Measurements from ENCODE around the gene CDH2. TPM values are rescaled to one million over a fixed set of nuclear protein-coding genes. Genes with fewer than 3 reads are reported as not detected.

Gene CDH2
- total RNA-seq, 2 experiments from 2014 or later: 0.14 TPM; not detected in 1

DNA sequence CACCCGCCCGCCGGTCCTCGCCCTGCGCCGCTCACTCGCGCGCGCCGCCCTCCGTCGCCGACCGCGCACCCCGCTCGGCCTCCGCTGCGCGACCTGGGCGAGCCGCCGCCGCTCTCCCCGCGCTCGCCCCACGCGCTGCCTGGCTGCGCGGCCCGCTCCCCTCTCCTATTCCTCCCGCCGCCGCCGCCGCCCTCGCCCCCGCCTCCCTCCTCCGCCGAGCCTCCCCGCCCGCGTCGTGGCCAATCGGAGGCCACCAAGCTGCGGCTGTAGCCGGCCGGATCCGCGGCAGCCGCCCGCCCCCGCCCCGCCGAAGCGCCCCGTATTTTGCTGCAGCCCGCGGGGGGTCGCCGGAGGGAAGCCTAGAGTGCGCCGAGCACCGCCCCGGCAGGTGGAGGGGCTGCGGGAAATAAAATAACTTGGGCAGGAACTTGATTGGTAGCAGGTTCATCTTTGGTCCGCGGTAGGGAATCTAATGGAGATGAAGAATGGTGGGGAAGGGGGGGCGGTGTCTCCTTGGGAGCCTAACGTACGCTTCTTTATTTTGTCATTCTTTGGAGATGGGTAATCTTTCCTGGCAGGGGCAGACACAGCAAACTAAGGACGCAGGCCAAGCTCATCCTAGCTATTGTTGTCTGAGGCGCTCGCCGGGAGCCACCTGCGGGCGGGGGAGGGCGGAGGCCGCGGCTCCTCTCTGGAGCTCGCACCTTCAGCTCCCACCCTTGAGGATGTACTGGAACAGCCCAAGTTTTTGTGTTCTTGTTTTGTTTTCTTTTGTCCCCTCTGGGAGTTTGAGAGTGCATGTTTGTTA is 1.1 kb upstream of the CDH2 start:
- H3K27me3 Mint-ChIP-seq: peaks cover 40% of the 10 kb centered on the region
- H3K36me3 Mint-ChIP-seq: peaks cover 10% of the 10 kb centered on the region
- H3K4me3 Mint-ChIP-seq: no peak overlapping the region
- no peak for ATAC-seq
- CTCF ChIA-PET: no interaction called here
- peaks cover 5% of the 10 kb centered on the region for H3K4me1 Mint-ChIP-seq
- peak overlapping the region; percentile 48 for H3K27ac Mint-ChIP-seq
- peaks cover 3% of the 10 kb centered on the region for H3K9me3 Mint-ChIP-seq (ENCODE audit: low read depth)
- DNase-seq: no peak

DNA sequence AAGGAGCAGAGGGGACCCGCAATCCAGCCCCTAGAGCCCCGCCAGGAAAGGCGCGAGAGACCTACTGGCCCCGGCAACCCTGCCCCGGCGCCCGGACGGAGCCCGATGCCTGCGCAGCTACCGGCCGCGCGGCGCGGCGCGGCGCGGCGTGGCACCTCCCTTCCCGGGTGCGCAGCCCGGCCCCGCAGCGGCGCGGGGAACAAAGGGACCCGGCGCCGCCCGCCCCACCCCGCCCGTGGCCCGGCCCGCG is 307 bp downstream of the CDH2 start:
- Mint-ChIP-seq H3K36me3 (peaks cover 10% of the 10 kb centered on the region), H3K27me3 (peaks cover 40% of the 10 kb centered on the region), H3K27ac (no peak overlapping the region), H3K4me1 (peaks cover 5% of the 10 kb centered on the region), H3K4me3 (no peak overlapping the region), H3K9me3 (ENCODE audit: low read depth) (peaks cover 3% of the 10 kb centered on the region)
- DNase-seq (no peak), ATAC-seq (no peak)
- CTCF ChIA-PET: no interaction called here

DNA sequence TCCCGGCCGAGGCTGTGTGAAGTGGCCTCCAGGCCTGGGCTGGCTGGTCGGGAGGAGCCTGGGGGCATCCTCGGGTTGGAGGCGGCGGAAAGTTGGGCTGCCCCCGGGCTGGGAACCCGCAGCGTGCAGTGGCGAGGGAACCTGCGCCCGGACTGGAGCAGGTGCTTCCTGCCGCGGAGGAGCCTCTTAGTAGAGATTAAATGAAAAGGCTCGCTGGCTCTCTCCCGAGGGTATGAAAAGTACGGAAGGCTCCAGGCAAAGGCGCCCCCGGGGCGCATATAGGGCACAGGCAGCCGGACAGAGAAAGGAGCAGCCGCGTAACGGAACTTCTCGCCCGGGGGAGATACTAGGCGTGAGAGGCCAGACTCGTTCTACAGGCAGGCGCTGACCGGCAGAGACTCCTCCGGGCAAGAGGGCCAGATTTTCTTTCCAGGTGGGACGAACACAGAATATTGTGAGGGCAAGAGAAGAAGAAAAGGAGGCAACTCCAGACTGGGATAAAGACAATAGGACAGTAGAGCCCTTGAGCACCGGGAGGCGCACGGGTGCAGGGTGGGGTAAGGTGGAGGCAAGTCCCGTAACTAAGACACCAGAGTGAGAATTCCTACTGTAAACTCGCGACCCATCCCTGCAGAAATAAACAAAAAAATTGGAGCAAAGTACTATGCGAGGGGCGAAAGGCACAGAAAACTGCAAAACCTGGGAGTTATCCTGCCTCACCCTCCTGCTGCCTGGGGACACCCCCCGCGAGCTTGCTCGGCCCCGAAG is 816 bp downstream of the CDH2 start:
- H3K4me3 Mint-ChIP-seq: no peak overlapping the region
- H3K27ac Mint-ChIP-seq: peak overlapping the region; percentile 61
- peaks cover 3% of the 10 kb centered on the region for H3K9me3 Mint-ChIP-seq (ENCODE audit: low read depth)
- peaks cover 5% of the 10 kb centered on the region for H3K4me1 Mint-ChIP-seq
- peaks cover 40% of the 10 kb centered on the region for H3K27me3 Mint-ChIP-seq
- no peak for DNase-seq
- no peak for ATAC-seq
- CTCF ChIA-PET: no interaction called here
- H3K36me3 Mint-ChIP-seq: peaks cover 10% of the 10 kb centered on the region

DNA sequence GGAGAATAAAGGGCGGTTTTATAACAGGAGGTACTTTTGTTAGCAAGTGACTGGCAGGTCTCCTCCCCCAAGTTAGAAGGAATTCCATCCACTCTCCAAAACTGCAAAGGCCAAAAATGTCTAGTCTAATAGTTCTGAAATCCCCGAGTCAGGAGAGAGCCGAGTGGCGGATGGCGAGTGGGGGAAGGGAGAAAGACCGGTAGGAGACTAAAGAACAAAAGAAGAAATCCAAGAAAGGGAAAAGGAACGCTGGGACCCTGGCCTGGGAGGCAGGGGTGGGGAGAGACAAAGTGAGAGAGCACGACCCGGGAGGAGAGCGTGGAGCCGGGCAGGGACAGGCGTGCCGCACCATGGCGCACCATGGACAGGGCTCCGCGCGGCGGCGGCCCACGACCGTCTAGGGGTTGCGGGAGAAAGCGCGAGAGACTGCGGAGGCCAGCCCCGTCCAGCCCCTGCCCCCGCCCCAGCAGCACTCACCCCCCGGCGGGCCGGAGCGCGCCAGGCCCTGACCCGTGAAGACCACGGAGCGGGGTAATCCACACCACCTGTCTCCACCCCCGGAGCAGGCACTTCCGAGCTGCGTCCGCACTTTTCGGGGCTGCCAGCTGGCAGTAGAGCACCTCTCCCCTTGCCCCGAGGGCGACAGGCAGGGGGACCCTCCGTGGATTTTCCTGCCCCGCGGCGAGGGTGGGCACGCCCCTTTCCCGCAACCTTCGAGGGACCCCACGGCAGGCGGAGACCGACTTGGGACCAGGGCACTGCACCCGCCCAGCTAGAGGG is 1.6 kb downstream of the CDH2 start:
- H3K4me3 Mint-ChIP-seq: no peak overlapping the region
- peaks cover 3% of the 10 kb centered on the region for H3K9me3 Mint-ChIP-seq (ENCODE audit: low read depth)
- H3K36me3 Mint-ChIP-seq: peaks cover 10% of the 10 kb centered on the region
- ATAC-seq (no peak), DNase-seq (no peak)
- peaks cover 5% of the 10 kb centered on the region for H3K4me1 Mint-ChIP-seq
- H3K27ac Mint-ChIP-seq: peak overlapping the region; percentile 54
- peaks cover 40% of the 10 kb centered on the region for H3K27me3 Mint-ChIP-seq
- CTCF ChIA-PET: no interaction called here

DNA sequence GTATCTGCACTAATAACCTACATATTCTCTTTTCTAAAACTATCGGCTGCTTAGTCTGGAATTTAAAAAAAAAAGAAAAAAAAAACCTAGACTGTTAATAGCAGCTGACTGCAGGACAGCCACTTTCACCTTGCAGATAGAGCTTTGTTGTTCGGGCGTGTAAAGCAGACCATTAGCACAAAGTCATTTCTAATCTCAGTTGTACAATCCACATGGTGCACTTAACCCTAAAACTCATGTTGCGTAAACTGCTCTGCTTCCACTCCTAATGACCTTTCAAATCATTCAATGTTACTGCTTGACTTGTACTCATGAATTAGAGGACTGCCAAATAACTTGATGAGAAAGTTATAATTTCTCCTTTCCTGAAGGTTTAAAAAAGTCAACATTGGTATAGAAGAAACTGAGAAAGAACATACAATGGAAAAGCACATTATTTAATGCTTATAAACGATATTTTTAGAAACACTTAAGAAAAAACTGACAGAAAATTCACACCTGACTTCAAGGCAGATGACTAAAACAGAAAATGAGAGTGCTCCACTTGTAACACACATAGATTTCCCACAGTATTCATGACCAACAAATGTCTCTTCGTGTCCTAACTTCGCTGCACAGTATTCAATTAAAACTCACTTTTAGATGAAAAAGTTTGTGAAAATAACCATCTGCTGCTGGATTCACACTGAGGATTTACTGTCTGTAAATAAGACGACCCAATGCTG is 2.6 kb downstream of the CDH2 start:
- H3K4me1 Mint-ChIP-seq: peaks cover 5% of the 10 kb centered on the region
- DNase-seq (no peak), ATAC-seq (no peak)
- H3K27me3 Mint-ChIP-seq: peaks cover 34% of the 10 kb centered on the region
- CTCF ChIA-PET: no interaction called here
- no peak overlapping the region for H3K4me3 Mint-ChIP-seq
- H3K36me3 Mint-ChIP-seq: peaks cover 10% of the 10 kb centered on the region
- no peak overlapping the region for H3K27ac Mint-ChIP-seq
- peaks cover 3% of the 10 kb centered on the region for H3K9me3 Mint-ChIP-seq (ENCODE audit: low read depth)

DNA sequence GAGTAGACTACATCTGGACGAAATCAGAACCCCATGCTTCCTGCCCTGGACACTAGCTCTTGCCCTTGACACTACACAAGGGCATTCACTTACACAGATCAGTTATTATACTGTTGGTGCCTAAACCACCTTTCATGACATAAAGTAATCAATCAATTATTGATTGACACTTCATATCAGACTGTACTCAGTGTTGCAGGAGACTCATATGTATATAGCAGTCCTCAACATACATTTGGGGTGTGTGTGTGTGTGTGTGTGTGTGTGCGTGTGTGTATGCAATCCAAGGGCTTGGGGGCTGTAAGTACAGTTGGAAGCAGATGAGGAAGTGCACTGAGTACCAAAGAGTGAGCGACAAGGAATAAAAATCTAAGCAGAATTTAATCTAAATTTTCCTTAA is 5.1 kb downstream of the CDH2 start:
- ATAC-seq (no peak), DNase-seq (no peak)
- peaks cover 3% of the 10 kb centered on the region for H3K9me3 Mint-ChIP-seq (ENCODE audit: low read depth)
- peaks cover 21% of the 10 kb centered on the region for H3K27me3 Mint-ChIP-seq
- H3K4me1 Mint-ChIP-seq: peaks cover 5% of the 10 kb centered on the region
- no peak overlapping the region for H3K27ac Mint-ChIP-seq
- peaks cover 8% of the 10 kb centered on the region for H3K36me3 Mint-ChIP-seq
- H3K4me3 Mint-ChIP-seq: no peak overlapping the region
- CTCF ChIA-PET: no interaction called here

DNA sequence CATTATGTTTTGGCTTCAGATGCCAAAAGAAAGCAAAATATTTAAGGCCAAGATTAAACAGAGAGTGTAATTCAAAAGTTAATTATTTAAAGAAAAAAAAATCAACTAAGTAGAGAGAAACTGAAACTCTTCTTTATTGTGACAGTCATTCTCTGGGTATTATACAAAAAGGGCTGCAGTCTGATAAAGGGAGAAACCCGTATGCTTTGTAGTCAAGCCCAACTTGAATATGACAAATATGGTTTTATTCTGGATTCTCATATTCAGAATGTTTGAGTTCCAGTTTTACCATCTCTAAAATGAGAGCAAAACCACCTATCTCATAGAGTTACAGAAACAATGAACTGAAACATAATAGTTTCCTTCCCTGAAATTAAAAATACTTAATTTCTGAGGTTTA is 8.2 kb downstream of the CDH2 start:
- no peaks in the 10 kb centered on the region for H3K4me1 Mint-ChIP-seq
- H3K27ac Mint-ChIP-seq: no peak overlapping the region
- H3K27me3 Mint-ChIP-seq: no peaks in the 10 kb centered on the region
- CTCF ChIA-PET: no interaction called here
- ATAC-seq (no peak), DNase-seq (no peak)
- H3K36me3 Mint-ChIP-seq: no peaks in the 10 kb centered on the region
- no peaks in the 10 kb centered on the region for H3K9me3 Mint-ChIP-seq (ENCODE audit: low read depth)
- H3K4me3 Mint-ChIP-seq: no peak overlapping the region

DNA sequence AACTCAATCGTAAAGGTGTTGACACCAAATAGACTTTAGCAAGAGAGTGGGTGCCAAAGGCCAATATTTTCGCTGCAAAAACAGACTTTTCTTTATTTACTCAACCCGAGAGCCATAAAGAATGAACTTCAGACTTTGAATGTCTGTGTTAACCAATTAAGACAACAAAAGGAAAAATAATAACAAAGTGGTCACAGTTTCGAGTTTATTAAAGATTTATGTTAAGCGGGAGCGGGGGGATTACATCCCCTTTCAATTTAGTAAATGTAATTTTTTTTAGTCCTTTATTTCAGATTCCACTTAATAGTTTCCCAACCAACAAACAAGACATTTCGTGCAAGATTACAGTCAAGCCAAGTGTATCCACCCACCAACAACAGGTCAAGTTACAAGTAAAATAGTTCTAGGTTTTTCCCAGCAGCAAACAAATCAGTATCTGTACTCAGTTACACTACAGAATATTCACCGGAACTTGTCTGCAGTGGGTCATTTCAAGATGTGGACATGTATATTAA is 9.0 kb downstream of the CDH2 start:
- Mint-ChIP-seq H3K4me1 (no peaks in the 10 kb centered on the region), H3K9me3 (ENCODE audit: low read depth) (no peaks in the 10 kb centered on the region), H3K27ac (no peak overlapping the region), H3K36me3 (no peaks in the 10 kb centered on the region), H3K27me3 (no peaks in the 10 kb centered on the region), H3K4me3 (no peak overlapping the region)
- CTCF ChIA-PET: no interaction called here
- DNase-seq (no peak), ATAC-seq (no peak)

DNA sequence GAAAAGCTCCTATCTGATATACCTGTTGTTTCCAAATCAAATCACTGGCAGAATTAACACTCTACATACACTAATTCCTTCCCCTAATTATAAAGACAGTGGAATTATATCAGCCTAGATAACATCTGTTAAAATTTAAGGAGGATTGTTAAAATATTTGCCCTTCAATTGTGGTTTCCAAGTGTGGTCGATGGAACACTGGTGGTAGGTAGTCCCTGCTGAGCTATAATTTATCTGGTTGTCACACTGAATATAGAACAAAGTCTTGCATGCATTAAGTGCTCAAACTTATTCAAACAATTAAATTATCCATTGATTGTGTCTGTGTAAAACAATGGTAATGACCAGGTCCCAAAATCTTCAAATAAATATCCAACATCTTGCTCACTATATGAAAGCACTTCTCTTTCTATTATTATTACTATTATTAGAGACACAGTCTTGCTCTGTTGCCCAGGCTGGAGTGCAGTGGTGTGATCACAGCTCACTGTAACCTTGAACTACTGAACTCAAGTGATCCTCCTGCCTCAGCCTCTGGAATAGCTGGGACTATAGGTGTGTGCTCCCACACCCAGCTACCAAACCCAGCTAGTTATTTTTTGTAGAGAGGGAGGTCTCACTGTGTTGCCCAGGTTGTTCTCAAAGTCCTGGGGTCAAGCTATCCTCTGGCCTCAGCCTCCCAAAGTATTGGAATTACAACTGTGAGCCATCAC is 12.0 kb downstream of the CDH2 start:
- Mint-ChIP-seq H3K4me1 (no peaks in the 10 kb centered on the region), H3K4me3 (no peak overlapping the region), H3K27me3 (no peaks in the 10 kb centered on the region), H3K36me3 (no peaks in the 10 kb centered on the region), H3K9me3 (ENCODE audit: low read depth) (peaks cover 2% of the 10 kb centered on the region), H3K27ac (no peak overlapping the region)
- CTCF ChIA-PET: no interaction called here
- ATAC-seq: no peak
- no peak for DNase-seq

DNA sequence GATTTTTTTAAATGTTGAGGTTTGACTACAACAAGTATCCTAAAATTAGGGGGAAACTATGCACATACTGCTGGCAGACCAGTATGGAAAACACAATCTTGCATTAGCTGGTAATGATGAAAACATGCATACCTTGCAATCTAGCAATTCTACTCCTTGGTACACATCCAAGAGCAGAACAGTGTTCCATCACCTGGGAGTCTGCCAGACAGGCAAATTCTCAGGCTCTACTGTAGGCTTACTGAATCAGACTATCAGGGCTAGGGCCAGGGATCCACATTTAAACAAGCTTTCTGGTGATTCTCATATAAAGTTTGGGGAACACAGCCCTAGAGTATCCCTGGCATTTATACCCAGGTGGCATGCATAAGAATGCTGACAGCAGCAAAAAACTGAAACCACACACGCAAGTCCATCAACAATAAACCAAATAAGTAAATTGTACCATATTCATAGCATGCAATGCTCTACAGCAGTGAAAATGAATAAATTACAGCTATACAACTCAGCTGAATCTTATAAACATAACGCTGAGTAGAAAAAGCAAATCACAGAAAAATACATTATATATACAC is 13.6 kb downstream of the CDH2 start:
- peaks cover 2% of the 10 kb centered on the region for H3K9me3 Mint-ChIP-seq (ENCODE audit: low read depth)
- ATAC-seq (no peak), DNase-seq (no peak)
- no peaks in the 10 kb centered on the region for H3K36me3 Mint-ChIP-seq
- no peaks in the 10 kb centered on the region for H3K4me1 Mint-ChIP-seq
- H3K4me3 Mint-ChIP-seq: no peak overlapping the region
- H3K27me3 Mint-ChIP-seq: no peaks in the 10 kb centered on the region
- CTCF ChIA-PET: no interaction called here
- H3K27ac Mint-ChIP-seq: no peak overlapping the region

DNA sequence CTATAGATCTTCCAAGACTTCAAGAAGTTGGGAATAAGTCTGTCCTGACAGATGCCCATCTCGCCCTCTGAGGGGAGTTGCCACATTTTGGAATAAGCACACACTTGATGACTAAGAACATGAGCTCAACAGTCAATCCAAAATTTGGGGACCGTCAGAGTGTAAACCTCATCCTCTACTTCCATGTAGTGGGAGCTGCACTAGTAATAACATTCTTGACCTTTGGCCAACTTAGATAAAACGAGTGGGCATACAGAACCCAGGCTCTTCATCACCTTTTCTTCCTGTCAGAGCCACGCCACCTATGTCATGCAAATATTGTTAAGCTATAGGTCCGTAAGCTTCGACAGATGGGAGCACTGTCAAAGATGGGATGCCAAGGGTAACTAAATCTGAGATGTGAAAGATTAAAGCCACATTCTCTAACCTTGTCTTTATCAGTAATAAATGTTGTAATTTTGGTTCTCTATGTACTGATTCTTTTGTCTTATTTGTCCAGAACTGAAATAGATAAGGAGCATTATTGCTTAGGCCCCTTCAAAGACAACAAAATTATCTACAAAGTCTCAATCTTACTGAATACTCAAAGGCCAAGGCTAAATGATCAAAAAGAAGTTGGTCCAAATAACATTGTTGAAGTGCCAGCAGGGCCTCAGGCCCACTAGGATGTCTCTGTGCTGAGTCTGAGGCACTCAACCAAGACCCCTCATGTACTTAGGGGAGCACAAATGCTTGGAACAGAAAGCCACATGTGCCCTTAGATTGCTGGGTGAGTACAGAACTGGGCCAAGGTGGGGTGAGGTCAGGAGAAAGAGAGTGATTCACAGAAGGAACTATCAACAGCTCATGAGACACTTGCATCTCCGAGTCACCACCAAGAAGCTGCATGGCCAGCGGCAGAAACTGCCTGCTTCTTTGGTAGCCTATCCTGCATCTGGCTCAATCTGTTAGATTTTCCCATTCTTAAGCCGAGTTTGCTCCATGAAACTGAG is 15.0 kb downstream of the CDH2 start:
- H3K4me1 Mint-ChIP-seq: no peaks in the 10 kb centered on the region
- no peaks in the 10 kb centered on the region for H3K27me3 Mint-ChIP-seq
- peaks cover 2% of the 10 kb centered on the region for H3K9me3 Mint-ChIP-seq (ENCODE audit: low read depth)
- CTCF ChIA-PET: no interaction called here
- no peaks in the 10 kb centered on the region for H3K36me3 Mint-ChIP-seq
- ATAC-seq (no peak), DNase-seq (no peak)
- no peak overlapping the region for H3K27ac Mint-ChIP-seq
- H3K4me3 Mint-ChIP-seq: no peak overlapping the region

DNA sequence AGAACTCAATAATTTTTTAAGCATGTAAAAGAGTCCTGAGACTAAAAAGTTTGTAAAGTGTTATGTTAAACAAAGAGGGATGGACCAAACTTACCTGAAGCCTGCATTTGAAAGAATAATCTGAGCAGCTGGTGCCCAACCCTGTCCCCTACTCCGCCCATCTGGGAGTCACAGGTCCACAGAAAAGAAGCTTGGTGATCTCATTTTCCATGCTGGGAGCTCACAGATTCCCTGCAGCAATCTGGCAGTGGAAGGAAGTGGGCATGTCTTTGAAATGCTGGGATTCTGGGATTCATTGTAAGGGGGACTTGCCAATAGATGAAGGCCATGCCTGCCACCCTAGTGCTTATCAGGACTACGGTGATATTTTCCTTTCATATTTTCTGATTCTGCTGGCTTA is 17.9 kb downstream of the CDH2 start:
- CTCF ChIA-PET: no interaction called here
- no peaks in the 10 kb centered on the region for H3K36me3 Mint-ChIP-seq
- no peaks in the 10 kb centered on the region for H3K27me3 Mint-ChIP-seq
- H3K4me3 Mint-ChIP-seq: no peak overlapping the region
- no peaks in the 10 kb centered on the region for H3K4me1 Mint-ChIP-seq
- peaks cover 4% of the 10 kb centered on the region for H3K9me3 Mint-ChIP-seq (ENCODE audit: low read depth)
- DNase-seq (no peak), ATAC-seq (no peak)
- H3K27ac Mint-ChIP-seq: no peak overlapping the region
